NCI-H345 treated with DMSO at 0.1 percent for 48 hours (cell line): ENCODE data around the gene NFAT5.

Experiments
- DNase-seq: peaks from one replicate; lab custom pipeline; 2025; ENCODE audit not compliant: unreplicated experiment; lab: John Stamatoyannopoulos, UW

The NFAT5 gene

DNA sequence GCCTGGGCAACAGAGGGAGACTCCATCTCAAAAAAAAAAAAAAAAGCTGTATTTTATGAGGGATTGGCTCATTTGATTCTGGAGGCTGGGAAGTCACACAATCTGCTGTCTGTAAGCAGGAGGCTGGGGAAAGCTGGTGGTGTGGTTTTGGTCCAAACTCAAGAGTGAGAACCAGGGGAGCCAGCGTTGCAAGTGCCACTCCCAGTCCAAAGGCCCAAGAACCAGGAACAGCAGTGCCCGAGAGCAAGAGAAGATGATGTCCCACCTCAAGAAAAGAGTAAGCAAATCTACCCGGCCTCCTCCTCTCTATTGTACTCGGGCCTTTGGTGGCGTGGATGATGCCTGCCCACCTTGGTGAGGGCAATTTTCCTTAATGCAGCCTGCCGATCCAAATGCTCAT is 166.3 kb downstream of the NFAT5 start:
- DNase-seq = no peak

DNA sequence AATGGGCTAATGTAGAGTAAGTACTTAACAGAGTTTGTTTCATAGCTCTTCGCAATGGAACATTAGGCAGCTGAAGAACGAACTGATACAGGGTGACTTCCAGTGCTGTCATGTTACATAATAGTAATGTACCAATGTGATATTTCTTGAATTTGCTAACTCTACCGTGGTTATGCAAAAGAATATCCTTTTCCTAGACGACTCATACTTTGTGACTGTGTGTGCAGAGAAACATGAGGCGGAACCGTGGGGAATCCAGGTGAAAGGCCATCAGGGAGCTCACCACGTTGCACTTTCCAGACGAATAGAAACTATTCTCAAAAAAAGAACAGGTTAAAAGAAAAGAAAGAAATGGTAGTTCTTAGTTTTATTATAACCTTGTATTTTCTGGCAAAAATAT is 175.8 kb downstream of the NFAT5 start:
- no peak for DNase-seq

DNA sequence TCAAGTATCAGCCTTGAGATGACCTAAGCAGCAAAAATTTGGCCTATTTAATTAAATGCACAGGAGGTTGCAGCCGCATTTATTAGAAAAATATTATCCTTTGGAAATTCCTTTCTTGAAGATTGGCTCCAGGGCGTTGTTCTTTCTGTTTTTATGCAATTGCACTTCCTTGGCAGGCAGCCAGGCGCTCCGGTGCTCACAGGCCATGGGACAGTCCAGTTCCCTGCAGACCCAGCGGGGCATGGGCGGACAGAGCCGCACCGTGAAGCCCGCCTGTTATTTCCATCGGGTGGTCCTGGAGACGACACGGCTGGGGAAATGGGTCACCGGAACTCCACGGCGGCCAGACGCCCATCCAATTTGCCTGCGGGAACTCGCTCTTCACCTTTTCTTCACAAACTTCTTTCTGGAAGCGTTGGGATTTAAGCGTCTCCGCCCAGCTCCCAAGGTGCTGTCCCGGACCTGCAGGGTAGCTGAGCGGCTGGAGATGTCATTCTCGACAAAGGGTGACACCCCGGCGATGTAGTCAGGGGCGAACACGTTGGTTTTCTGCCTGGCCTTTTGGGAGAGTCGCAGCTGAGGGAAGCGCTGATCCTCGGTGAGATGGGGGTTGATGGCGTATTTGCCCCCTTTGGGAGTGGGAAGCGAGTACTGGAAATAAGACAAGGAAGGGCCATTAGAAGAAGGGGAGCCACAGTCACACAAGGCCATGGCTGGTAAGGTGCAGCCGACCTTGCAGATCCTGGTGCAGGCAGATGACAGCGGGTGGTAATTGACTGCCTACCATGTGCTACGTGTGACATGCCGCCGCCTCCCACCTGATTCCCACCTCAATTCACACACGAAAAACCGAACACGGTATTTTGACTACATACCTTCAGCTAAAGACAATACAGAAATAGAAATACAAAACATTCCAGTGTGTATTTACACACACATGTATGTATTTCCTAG is 176.5 kb downstream of the NFAT5 start:
- no peak for DNase-seq

DNA sequence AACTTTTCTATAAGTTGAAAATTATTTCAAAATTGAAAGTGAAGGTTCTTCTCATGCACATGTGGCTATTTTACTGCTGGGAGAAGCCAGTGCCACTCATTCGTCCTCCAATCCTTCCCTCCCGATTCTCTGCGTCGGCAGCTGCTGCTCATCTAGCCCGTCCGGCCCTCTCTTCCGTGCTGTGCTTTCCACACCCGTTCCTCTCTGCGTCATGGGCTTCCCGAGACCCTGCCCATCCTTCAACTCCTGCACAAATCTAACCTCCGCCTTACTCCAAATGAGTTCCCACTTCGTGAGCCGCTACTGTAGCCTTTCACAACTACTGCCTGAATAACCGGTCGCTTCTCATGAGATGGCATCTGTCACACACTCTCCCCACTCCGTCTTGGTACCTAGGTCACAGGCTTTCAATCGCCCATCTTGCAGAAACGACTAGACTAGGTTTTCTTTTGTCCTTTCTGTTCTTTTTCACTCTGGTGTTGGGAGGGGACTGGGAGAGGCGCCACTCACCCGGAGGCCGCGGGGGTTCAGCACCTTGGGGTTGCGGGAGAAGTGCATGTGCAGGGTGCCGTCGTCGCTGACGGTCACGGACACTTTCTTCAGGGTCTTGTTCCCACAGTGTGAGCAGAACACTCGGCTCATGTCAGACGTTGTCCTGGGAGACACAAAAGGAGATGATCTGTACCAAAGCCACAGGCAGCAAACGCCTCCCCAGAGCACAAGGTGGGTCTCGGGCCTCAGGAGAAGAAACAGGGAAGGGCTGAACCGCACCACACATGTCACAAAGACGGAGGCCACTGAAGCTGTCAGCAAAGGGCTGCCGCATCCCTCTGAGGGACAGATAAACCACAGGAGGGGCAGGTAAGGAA is 178.8 kb downstream of the NFAT5 start:
- DNase-seq = no peak

DNA sequence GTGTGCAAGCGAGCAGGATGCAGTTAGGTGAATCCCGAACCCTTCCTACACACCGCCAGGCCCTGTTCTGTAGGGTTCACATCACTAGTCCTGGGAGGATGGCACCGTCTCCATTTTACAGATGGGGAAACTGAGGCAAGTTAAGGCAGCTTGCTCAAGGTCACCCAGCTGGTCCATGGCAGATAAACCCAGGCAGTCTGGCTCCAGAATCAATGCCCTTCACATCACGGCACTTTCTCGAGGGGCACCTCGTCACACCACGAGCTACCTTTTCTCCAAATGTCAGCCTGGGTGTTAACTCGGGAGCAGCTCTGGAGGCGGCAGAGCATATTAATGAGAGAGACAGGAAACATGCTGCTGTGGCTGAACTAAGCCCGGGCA is 179.5 kb downstream of the NFAT5 start:
- DNase-seq = no peak

DNA sequence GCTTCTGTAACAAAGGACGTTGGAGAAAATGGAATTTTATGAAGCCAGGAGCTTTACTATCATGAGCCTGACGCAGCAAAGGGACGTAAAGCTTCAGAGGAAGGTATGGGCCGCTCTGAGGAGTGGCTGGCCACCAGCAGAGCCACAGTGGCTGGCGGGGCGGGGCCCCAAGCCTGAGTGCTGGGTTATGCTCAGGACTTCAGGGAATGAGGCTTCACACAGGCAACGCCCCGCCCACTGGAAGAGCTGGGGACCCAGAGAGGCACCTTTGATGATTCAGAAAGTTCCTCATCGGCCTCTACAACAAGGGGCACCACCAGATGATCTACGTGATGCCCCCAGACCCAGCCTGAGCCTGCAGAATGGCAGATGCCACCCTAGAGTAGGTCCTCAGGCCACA is 180.2 kb downstream of the NFAT5 start:
- DNase-seq = no peak

DNA sequence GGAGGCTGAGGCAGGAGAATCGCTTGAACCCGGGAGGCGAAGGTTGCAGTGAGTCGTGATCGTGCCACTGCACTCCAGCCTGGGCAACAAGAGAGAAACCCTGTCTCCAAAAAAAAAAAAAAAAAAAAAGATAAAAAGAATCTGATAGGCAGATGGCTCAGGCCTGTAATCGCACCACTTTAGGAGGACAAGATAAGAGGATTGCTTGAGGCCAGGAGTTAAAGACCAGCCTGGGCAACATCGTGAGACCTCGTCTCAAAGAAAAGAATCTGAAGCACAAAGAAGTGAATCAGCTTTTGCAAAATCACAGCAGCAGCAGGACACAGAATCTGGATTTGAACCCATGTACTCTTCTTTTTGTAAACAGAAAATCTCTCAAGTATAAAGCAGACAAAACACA is 181.3 kb downstream of the NFAT5 start:
- no peak for DNase-seq

DNA sequence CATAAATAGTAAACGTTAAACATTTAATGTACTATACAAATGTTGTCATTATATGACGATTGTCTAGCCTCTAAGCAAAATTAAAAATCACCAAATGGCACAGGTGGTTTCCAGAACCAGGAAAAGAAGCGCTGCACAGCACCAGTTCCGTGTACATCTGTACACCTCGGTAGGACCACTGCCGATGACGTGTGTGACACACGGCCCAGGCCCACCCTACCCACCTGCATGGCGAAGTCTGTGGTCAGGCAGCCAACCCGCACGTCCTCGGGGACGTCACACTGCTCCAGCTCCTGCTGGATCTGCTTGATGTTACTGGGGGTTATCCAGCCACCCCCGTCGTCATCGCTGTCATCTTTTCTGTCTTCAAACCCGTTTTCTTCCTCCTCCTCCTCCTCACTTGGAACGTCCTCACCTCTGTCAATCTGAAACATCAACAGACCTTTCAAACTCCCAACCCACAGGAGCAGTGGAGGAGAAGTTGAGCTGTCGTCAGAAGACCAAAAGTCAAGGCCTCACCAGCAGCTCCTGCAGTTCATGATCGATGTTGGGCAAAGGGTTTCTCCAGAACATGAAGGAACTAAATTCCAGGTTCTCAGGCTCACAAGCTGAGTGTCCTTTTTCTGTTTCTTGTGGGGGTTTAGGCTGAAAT is 183.1 kb downstream of the NFAT5 start:
- DNase-seq = no peak

DNA sequence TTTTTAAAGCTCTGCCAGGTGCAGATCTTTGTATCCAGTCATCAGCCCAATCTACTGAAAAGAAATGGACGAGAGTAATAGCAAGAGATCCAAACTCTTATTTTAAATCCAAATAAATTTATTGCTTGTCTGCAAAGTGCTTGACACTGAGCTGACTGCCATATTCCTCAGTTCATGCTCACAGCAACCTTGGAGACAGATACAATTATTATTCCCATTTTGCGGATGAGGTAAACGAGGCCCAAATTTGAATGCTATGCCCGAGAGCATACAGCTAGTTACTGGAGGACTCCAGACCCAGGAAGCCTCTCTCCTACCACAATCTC is 188.3 kb downstream of the NFAT5 start:
- DNase-seq = no peak
